ENCODE measurements around the gene NT5DC3.

Gene NT5DC3

DNA sequence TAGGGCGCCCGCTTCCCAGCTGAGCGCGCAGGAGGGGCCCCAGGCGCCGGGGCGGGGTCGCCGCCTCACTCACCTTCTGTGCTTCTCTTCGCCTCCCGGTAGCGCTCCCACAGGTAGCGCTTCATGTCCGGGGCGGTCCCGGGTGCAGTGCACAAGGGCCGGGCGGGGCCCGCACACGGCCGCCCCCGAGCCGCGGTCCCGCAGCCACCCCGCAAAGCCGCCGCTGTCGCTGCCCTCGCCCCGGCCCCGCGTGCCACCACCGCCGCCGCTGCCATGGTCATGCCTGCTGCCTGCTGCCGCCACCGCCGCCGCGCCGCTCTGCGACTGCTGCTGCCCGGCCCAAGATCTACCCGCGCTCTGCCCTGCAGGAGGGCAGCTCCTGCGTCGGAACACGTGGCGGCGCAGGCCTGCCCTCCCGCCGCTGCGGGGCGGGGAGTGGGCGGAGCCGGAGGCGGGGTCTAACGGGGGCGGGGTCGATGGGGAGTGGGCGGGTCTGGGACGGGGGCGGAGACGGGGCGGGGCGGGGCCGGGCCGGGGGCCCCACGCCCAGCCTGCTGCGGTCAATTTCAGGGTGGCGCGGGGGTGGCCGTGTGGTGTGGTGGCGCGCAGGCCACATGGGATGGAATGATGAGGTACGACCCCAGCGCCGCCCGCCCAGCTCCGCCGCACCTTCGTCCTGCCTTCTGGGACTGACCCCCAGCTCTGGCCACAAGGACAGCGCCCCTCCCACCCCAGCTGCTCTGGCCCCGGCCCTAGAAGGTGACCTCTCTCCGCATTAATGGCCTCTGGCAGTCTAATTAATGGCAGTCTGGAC lies at the start of gene NT5DC3:
NT5DC3 (minus strand) TSS at position 359 of the 814 bp plus-strand sequence; CDS start at position 281, 78 bp downstream.
- in situ Hi-C loops (cut with MboI; ENCODE audit: low sequenced_read_pairs, unreplicated experiment) = no loop called here
- TF ChIP-seq, protein P1, sequence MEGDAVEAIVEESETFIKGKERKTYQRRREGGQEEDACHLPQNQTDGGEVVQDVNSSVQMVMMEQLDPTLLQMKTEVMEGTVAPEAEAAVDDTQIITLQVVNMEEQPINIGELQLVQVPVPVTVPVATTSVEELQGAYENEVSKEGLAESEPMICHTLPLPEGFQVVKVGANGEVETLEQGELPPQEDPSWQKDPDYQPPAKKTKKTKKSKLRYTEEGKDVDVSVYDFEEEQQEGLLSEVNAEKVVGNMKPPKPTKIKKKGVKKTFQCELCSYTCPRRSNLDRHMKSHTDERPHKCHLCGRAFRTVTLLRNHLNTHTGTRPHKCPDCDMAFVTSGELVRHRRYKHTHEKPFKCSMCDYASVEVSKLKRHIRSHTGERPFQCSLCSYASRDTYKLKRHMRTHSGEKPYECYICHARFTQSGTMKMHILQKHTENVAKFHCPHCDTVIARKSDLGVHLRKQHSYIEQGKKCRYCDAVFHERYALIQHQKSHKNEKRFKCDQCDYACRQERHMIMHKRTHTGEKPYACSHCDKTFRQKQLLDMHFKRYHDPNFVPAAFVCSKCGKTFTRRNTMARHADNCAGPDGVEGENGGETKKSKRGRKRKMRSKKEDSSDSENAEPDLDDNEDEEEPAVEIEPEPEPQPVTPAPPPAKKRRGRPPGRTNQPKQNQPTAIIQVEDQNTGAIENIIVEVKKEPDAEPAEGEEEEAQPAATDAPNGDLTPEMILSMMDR (IDR thresholded peaks at IDR 0.05; ENCODE audit: borderline replicate concordance, control extremely low read depth, extremely low read depth, insufficient read depth, missing control alignments) = no peak
- peak; percentile 92 for DNase-seq (ENCODE audit: low spot score)

DNA sequence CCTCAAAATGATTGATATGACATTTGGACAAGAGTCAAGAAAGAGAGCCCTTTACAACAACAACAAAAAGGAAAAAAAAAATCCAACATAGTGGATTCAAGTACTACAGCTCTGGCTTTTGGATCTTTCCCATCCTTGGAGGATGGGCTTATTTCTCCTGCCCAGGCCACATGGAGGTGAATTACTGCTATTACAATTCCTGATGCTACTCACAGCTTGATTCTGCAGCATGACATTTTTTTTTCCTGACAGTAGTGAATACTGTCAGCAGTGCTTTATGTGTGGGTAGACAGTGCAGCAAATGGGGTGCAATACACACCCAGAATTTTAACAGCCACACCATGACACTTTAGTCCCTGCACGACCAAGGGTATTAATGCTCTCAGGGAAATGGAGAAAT lies 46.7 kb upstream of the NT5DC3 start:
- DNase-seq (ENCODE audit: low spot score) = no peak
- TF ChIP-seq, protein P1 (IDR thresholded peaks at IDR 0.05; ENCODE audit: borderline replicate concordance, control extremely low read depth, extremely low read depth, insufficient read depth, missing control alignments) = no peak
- in situ Hi-C loops (cut with MboI; ENCODE audit: low sequenced_read_pairs, unreplicated experiment) = loop anchor here (10.0 kb wide), 1 partner anchor 217 kb away; no protein-coding TSS in a partner anchor

DNA sequence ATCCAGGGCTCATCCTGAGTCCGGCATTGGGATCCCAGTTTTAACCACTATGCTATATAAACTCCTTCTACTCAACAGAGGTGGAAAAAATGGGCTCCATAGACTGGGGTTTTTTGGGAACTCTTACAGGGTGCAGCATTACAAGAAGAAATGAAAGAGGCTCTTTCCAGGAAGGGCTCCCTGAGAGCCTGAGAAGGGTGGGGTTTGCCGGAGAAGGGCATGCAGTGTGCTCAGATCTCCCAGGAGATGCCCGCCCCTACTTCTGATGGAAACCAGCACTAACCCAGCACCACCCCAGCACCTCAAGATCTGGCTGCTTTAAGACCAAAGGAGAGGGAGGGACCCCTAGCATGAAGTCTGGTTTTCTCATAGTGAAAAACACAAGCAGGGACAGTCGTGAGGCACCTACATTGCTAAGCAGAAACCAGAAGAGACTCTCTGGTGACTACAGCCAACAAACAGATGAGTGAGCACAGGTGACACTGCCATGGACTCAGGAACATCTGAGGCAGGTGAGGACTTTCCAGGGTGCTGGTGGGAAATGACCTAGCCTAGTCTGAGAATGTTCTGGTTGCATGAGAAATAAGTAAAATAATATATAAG lies 45.3 kb upstream of the NT5DC3 start:
- no peak for DNase-seq (ENCODE audit: low spot score)
- in situ Hi-C loops (cut with MboI; ENCODE audit: low sequenced_read_pairs, unreplicated experiment) = loop anchor here (10.0 kb wide), 1 partner anchor 219 kb away; no protein-coding TSS in a partner anchor
- TF ChIP-seq, protein P1 (IDR thresholded peaks at IDR 0.05; ENCODE audit: borderline replicate concordance, control extremely low read depth, extremely low read depth, insufficient read depth, missing control alignments) = no peak

DNA sequence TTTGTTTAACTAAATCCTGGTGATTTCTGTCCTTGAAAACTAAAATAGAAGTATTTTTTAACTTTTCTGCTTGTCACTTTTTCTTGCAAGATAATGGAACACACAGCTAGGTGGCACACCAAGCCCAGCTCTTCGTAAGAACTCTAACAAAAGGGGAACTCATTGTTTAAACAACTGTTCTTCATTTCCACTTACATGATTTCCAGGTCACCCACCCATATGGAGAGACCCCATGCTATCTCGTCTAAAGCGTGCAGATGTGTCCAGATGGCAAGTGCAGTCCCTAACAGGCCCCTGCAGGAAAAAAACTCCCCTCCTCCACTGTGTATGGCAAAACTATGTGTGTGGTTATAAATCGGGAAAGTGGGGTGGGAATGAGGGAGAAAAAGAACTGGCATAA lies 43.3 kb upstream of the NT5DC3 start:
- in situ Hi-C loops (cut with MboI; ENCODE audit: low sequenced_read_pairs, unreplicated experiment) = loop anchor here (10.0 kb wide), 1 partner anchor 220 kb away; no protein-coding TSS in a partner anchor
- TF ChIP-seq, protein P1 (IDR thresholded peaks at IDR 0.05; ENCODE audit: borderline replicate concordance, control extremely low read depth, extremely low read depth, insufficient read depth, missing control alignments) = peak; percentile 71

DNA sequence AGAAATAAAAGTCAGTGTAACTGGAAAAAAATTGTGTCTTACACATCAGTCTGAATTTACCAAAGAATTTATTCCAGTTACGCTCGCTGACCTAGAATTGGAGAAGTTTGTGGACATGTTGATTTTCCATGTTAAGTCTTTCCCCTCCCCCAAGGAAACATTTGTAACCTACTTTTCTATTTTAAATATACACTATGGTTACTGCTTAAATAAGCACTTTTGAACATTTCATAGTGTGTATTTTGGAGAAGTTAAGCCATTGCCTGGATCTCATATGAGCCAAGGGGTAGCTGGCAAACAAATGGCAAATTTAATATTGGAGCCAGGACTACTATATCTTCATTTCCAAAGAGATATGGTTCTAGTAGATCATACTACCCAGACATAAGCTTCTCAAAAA lies 42.9 kb upstream of the NT5DC3 start:
- no peak for DNase-seq (ENCODE audit: low spot score)
- TF ChIP-seq, protein P1 (IDR thresholded peaks at IDR 0.05; ENCODE audit: borderline replicate concordance, control extremely low read depth, extremely low read depth, insufficient read depth, missing control alignments) = no peak
- in situ Hi-C loops (cut with MboI; ENCODE audit: low sequenced_read_pairs, unreplicated experiment) = loop anchor here (10.0 kb wide), 1 partner anchor 221 kb away; no protein-coding TSS in a partner anchor

More for the DNA sequence above, 43.3 kb upstream of the NT5DC3 start:
- DNase-seq (ENCODE audit: low spot score) = peak; percentile 62

DNA sequence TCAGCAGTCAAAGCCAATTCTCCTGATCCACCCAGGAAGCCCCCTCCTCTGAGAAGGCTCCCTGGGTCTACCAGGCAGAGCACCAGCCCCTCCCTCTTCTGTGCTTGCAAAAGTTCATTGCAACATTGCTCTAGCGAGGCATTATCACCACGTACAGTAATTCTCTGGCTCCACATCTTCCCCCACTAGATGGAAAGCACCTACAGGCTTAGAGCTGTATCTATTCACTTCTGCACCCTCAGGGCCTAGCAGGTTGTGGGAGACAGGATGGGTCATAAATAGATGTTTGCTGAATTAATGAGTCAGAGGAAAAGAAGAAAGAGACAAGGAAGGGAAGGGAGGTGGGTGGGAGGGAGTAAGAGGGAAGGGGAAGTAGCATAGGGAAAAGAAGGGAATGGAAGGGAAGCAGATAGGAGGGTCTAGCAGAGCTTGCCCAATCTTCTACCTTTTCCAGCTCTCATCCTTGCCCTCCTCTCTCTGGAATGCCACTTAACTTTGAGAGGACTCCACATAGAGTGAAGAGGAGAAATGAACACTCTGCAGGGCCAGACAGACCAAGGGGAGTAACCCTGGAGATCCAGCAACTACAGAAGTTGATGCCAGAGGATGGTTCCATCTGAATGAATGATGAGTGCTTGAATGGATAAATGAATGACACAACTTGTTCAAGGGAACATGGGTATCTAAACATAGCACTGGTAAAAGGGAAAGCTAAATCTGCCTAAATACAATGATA lies 42.0 kb upstream of the NT5DC3 start:
- DNase-seq (ENCODE audit: low spot score) = peak; percentile 41
- in situ Hi-C loops (cut with MboI; ENCODE audit: low sequenced_read_pairs, unreplicated experiment) = loop anchor here (10.0 kb wide), 1 partner anchor 222 kb away; no protein-coding TSS in a partner anchor
- TF ChIP-seq, protein P1 (IDR thresholded peaks at IDR 0.05; ENCODE audit: borderline replicate concordance, control extremely low read depth, extremely low read depth, insufficient read depth, missing control alignments) = no peak
